ENCODE data around the gene DONSON.

- TF ChIP-seq POLR2A (IDR thresholded peaks at IDR 0.05) = no peak
- no peak for TF ChIP-seq CTCF (IDR thresholded peaks at IDR 0.05)
- TF ChIP-seq EP300 (IDR thresholded peaks at IDR 0.05) = no peak
- TF ChIP-seq POLR2AphosphoS5 (IDR thresholded peaks at IDR 0.05) = no peak
Observed at GRCh38 chr21:33611006-33611744, 22.7 kb upstream of the DONSON start.

Measured in suprapubic skin (tissue), 4 donors.